Esophagus muscularis mucosa (tissue), 4 donors: ENCODE data around the gene CAMKV. TPM values are rescaled to one million over a fixed set of nuclear protein-coding genes. Genes with fewer than 3 reads are reported as not detected.

Experiments
- DNase-seq: peaks from one replicate; pipeline ENCODE4 v3.0.0-alpha.2; 2017; ENCODE audit errors: extremely low spot score
- H3K27ac ChIP-seq, 4 donors: fragments of 200-600 bp; sonication (generic); replicated peaks in 1 of 4; 1 replicate in 3 of 4; 2 replicates in 1 of 4; pipeline ENCODE4 v1.5.1; 2016 to 2019; ENCODE audit warnings: mild to moderate bottlenecking in 1 of 4
- H3K27me3 ChIP-seq, 4 donors: fragments of 200-600 bp; sonication (generic); one replicate each; pipeline versions ENCODE4 v1.5.1 to v1.6.0; 2016 to 2019
- H3K36me3 ChIP-seq, 4 donors: fragments of 200-600 bp; sonication (generic); one replicate each; pipeline ENCODE4 v1.5.1; 2016 to 2019
- H3K4me1 ChIP-seq, 4 donors: fragments of 200-600 bp; sonication (generic); one replicate each; pipeline ENCODE4 v1.5.1; 2016 to 2019
- H3K4me3 ChIP-seq, 4 donors: fragments of 200-600 bp; sonication (generic); 1 replicate in 2 of 4; 2 replicates in 2 of 4; pipeline ENCODE4 v1.5.1; 2016 to 2019; ENCODE audit warnings: mild to moderate bottlenecking in 4 of 4, moderate library complexity in 1 of 4
- H3K9me3 ChIP-seq, 4 donors: fragments of 200-600 bp; sonication (generic); 1 replicate in 3 of 4; 2 replicates in 1 of 4; pipeline ENCODE4 v1.5.1; 2016 to 2019
- EP300 ChIP-seq: sonication (generic); formaldehyde crosslinking; IDR thresholded peaks from one replicate; pipeline ENCODE4 v1.6.1; 2017; ENCODE audit warnings: antibody characterized with exemption
- POLR2A ChIP-seq: fragments of 450-650 bp; IDR thresholded peaks from one replicate; pipeline ENCODE4 v1.6.1; 2017; ENCODE audit warnings: antibody characterized with exemption, moderate library complexity, mild to moderate bottlenecking, low read depth
- POLR2AphosphoS5 ChIP-seq, 2 donors: sonication (generic); formaldehyde crosslinking; IDR thresholded peaks; one replicate each; pipeline ENCODE4 v1.6.1; 2017; ENCODE audit warnings: antibody characterized with exemption in 2 of 2
- WGBS: methylation state at CpG from one replicate; pipeline ENCODE4 v1.1.5; 2018; 5-methylcytosine and 5-hydroxymethylcytosine counted together
- intact Hi-C: fragments of 100-400 bp; cut with DNase I; formaldehyde crosslinking; loops from one replicate; pipeline ENCODE4 v1.15.1; 2023
- total RNA-seq, 4 donors: library from RNA; depleted of rRNA; stranded (reverse); fragments of >200 nt; gene quantifications; one replicate each; pipeline versions ENCODE4 v1.1.0 to v1.2.1, GENCODE V29; 2016
- TF ChIP-seq, protein P1 (sequence below), 3 experiments: fragments of 200-600 bp in 2 of 3; fragments of 450-650 bp in 1 of 3; sonication (generic) in 2 of 3; IDR thresholded peaks; one replicate each; pipeline ENCODE4 v1.5.1; 2017 to 2019; ENCODE audit warnings: antibody characterized with exemption in 3 of 3, mild to moderate bottlenecking in 2 of 3, moderate library complexity in 1 of 3

CAMKV gene
- total RNA-seq, 4 donors from 2014 or later: 0.13 TPM; not detected in 3

DNA sequence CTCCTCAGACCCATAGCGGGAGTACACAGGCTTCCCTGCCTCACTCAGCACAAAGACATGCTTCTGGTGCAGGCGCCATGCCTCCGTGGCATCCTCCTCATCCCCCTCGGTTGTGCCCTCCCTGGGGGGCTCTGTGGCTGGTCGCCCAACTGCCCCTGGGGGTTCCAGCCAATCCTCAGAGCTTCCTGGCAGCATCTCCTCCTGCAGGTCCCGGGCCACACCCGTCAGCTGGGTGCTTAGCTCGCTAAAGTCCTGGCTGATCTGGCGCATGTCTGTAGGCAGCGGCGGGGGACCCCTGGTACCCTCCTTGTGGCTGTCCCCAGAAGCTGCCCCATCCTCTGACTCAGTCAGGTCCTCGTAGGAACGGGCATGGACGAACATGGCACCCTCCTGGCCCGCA, 41.9 kb upstream of the CAMKV start:
- H3K4me3 ChIP-seq: no peak overlapping the region
- no peaks in the 10 kb centered on the region for H3K27me3 ChIP-seq
- intact Hi-C loops: no loop called here
- no peaks in the 10 kb centered on the region for H3K9me3 ChIP-seq
- H3K4me1 ChIP-seq: peaks cover 0 to 1% (median under 1%) of the 10 kb centered on the region in 4 donors
- 100% methylated on average over 2 of the region's 15 CpGs for WGBS
- TF ChIP-seq, protein P1, sequence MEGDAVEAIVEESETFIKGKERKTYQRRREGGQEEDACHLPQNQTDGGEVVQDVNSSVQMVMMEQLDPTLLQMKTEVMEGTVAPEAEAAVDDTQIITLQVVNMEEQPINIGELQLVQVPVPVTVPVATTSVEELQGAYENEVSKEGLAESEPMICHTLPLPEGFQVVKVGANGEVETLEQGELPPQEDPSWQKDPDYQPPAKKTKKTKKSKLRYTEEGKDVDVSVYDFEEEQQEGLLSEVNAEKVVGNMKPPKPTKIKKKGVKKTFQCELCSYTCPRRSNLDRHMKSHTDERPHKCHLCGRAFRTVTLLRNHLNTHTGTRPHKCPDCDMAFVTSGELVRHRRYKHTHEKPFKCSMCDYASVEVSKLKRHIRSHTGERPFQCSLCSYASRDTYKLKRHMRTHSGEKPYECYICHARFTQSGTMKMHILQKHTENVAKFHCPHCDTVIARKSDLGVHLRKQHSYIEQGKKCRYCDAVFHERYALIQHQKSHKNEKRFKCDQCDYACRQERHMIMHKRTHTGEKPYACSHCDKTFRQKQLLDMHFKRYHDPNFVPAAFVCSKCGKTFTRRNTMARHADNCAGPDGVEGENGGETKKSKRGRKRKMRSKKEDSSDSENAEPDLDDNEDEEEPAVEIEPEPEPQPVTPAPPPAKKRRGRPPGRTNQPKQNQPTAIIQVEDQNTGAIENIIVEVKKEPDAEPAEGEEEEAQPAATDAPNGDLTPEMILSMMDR (IDR thresholded peaks at IDR 0.05): no peak
- no peak for TF ChIP-seq EP300
- no peak for TF ChIP-seq POLR2AphosphoS5 (IDR thresholded peaks at IDR 0.05)
- TF ChIP-seq POLR2A: no peak
- H3K36me3 ChIP-seq: peaks cover 6 to 48% (median 48%) of the 10 kb centered on the region in 4 donors
- no peak overlapping the region for H3K27ac ChIP-seq
- DNase-seq: no peak

DNA sequence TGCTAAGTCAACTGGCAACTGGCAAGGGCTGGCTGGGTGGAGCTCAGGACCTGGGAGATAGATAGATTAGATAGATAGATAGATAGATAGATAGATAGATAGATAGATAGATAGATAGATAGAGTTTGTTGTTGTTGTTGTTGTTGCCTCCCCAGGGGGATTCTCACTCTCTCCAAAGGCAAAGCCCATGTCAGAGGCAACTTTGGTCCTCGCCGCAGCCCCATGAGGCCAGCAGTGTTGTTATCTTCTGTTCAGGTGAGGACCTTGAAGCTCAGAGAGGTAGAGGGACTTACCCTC, 41.4 kb upstream of the CAMKV start:
- no peaks in the 10 kb centered on the region for H3K9me3 ChIP-seq
- DNase-seq: no peak
- WGBS: 93% methylated on average over 2 of the region's 2 CpGs
- peaks cover 6 to 48% (median 48%) of the 10 kb centered on the region in 4 donors for H3K36me3 ChIP-seq
- no peak overlapping the region for H3K27ac ChIP-seq
- TF ChIP-seq POLR2AphosphoS5 (IDR thresholded peaks at IDR 0.05) (no peak), POLR2A (no peak), EP300 (no peak)
- TF ChIP-seq, protein P1 (IDR thresholded peaks at IDR 0.05): no peak
- peaks cover 5 to 7% (median 6%) of the 10 kb centered on the region in 4 donors for H3K4me1 ChIP-seq
- H3K4me3 ChIP-seq: no peak overlapping the region
- intact Hi-C loops: no loop called here
- no peaks in the 10 kb centered on the region for H3K27me3 ChIP-seq

DNA sequence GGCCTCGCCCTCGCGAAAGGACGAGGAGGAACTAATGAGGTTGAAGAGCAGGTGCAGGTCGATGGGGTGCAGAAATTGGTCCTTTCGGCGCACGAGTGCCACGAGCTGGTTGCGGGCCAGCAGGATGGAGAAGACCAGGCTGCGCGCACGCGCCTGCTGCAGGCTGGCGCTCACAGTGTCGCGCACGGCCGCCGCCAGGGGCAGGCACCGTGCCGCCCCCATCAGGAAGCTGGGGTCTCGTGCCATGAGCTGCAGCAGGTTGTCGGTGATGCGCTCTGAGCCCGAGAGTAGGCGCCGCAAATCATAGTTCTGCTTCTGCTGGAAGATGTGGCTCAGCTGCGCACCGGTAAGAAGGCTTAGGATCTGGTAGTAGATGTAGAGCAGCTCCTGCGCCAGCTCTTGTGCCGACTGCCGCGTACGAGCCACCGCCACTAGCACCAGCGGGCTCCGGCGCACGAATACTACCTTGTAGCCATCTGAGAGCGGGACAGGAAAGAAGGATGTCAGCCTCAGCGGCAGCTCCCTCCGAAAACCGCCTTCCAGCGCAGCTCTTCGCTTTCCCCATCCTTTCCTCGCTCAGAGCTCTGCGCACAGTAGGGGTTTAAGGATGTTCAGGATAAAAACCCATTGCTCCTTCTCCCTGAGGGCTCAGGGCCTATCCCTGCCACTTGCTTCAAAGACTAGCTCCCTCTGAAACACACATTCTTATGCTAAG, 40.9 kb upstream of the CAMKV start:
- intact Hi-C loops: no loop called here
- Histone ChIP-seq H3K4me1 (peaks cover 10 to 12% (median 11%) of the 10 kb centered on the region in 4 donors), H3K4me3 (no peak overlapping the region), H3K27me3 (no peaks in the 10 kb centered on the region), H3K36me3 (peaks cover 6 to 48% (median 48%) of the 10 kb centered on the region in 4 donors), H3K9me3 (no peaks in the 10 kb centered on the region), H3K27ac (no peak overlapping the region)
- WGBS: 79% methylated on average over 27 of the region's 48 CpGs
- TF ChIP-seq POLR2AphosphoS5 (IDR thresholded peaks at IDR 0.05) (no peak), EP300 (no peak), POLR2A (no peak)
- TF ChIP-seq, protein P1 (IDR thresholded peaks at IDR 0.05): no peak
- no peak for DNase-seq

DNA sequence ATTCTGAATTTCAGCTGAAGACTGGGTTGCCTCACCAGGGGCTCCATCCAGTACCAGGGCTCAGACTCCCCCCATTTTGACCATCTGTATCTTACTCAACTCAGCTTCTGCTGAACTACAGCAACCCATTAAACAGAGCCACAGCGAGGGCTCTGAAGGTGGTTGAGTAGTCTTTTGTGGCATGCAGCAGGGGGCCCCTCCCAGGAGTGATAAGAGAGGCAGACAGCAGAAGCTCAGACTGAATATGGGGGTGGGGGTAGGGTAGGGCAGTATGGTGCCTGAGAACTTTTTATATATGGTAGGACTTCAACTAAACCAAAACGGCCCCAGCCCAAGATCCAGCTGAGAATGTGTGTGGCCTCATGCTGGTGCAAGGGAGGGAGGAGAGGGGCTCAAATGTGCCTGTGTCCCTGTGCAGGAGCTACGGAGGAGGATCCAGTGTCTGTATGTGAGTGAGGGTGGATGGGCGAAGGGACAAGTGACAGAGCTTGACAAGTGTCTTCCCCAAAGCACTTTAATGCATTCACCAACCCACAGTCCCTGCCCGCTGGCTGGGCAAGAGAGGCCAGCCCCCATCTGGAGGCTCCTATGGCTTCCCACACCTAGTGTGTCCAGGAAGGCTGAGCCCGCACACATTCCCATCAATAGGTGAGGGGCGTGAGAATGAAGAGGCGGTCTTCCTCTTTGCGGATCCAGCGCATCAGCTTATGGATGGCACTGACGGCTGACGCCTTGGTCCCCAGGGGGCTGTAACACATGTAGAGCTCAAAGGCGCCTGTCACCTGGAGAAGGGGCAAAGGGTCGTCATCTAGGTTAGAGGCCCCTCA, 38.9 kb upstream of the CAMKV start:
- 92% methylated on average over 8 of the region's 14 CpGs for WGBS
- DNase-seq: no peak
- no peaks in the 10 kb centered on the region for H3K9me3 ChIP-seq
- H3K4me3 ChIP-seq: no peak overlapping the region
- no peak for TF ChIP-seq POLR2AphosphoS5 (IDR thresholded peaks at IDR 0.05)
- no peak for TF ChIP-seq POLR2A
- no peak for TF ChIP-seq EP300
- H3K27me3 ChIP-seq: no peaks in the 10 kb centered on the region
- H3K27ac ChIP-seq: no peak overlapping the region
- intact Hi-C loops: loop anchor here (5.0 kb wide), 1 partner anchor 51 kb away; the partner anchor contains the start of gene TRAIP
- H3K36me3 ChIP-seq: peaks cover 6 to 48% (median 48%) of the 10 kb centered on the region in 4 donors
- H3K4me1 ChIP-seq: peaks cover 17 to 30% (median 24%) of the 10 kb centered on the region in 4 donors
